IMR-90 (cell line): ENCODE results near the gene HNRNPH3.

Experiments used
- BHLHE40 ChIP-seq: fragments of 150-350 bp; IDR thresholded peaks from 2 replicates; pipeline ENCODE4 v1.6.1; 2016; ENCODE audit warnings: mild to moderate bottlenecking, low read depth, low read length
- CHD1 ChIP-seq: IDR thresholded peaks from 2 replicates; pipeline ENCODE4 v1.6.1; 2012; ENCODE audit warnings: low read depth, low read length, improper control_type of control experiment
- CTCF ChIP-seq: conservative IDR thresholded peaks from 2 replicates; pipeline ENCODE4 v1.5.1; 2012; ENCODE audit warnings: mild to moderate bottlenecking, low read depth, low read length, improper control_type of control experiment
- ELK1 ChIP-seq: fragments of 150-350 bp; IDR thresholded peaks from 2 replicates; pipeline ENCODE4 v1.6.1; 2016; ENCODE audit warnings: low read depth, mild to moderate bottlenecking, low read length, moderate library complexity, borderline replicate concordance
- MXI1 ChIP-seq: IDR thresholded peaks from 2 replicates; pipeline ENCODE4 v1.6.1; 2012; ENCODE audit warnings: low read depth, mild to moderate bottlenecking, low read length, moderate library complexity, borderline replicate concordance
- POLR2A ChIP-seq: IDR thresholded peaks from 2 replicates; pipeline ENCODE4 v1.6.1; 2012; ENCODE audit warnings: mild to moderate bottlenecking, low read depth, low read length
- RAD21 ChIP-seq: IDR thresholded peaks from 2 replicates; pipeline ENCODE4 v1.6.1; 2012; ENCODE audit warnings: low read length, improper control_type of control experiment
- RFX5 ChIP-seq: IDR thresholded peaks from 2 replicates; pipeline ENCODE4 v1.8.0; 2012; ENCODE audit warnings: low read depth, mild to moderate bottlenecking, low read length, moderate library complexity

GRCh38 chr10:68331455-68332258 lies at the start of gene HNRNPH3:
- no peak for TF ChIP-seq CTCF
- TF ChIP-seq RAD21, result no peak
- peak; percentile 99 for TF ChIP-seq POLR2A
- TF ChIP-seq BHLHE40, result peak; percentile 5; the same call in 1 of the 2 replicates
- TF ChIP-seq RFX5, result no peak
- TF ChIP-seq CHD1, result 0 out of 2 replicates have a peak, but pooled peaks have one; percentile 91
- TF ChIP-seq MXI1, result peak; percentile 66; the same call in 1 of the 2 replicates
- no peak for TF ChIP-seq ELK1
